HepG2 (cell line): Measurements from ENCODE around the gene ABCF1. TPM values are rescaled to one million over a fixed set of nuclear protein-coding genes. Genes with fewer than 3 reads are reported as not detected.

Experiments
- FIP1L1 ChIP-seq: fragments of 200-400 bp; formaldehyde crosslinking; IDR thresholded peaks from 2 replicates; pipeline ENCODE4 v1.6.1; 2018; ENCODE audit warnings: low read depth, mild to moderate bottlenecking, low read length, moderate library complexity, borderline replicate concordance; ENCODE audit not compliant: insufficient read depth
- FOXK1 ChIP-seq: sonication (generic); formaldehyde crosslinking; IDR thresholded peaks from 2 replicates; pipeline ENCODE4 v1.4.0; 2020; ENCODE audit warnings: low read depth, missing genetic modification reagents, borderline replicate concordance
- GATAD2A ChIP-seq: IDR thresholded peaks from 2 replicates; pipeline ENCODE4 v1.6.1; 2016
- HNRNPL ChIP-seq: fragments of 200-400 bp; formaldehyde crosslinking; IDR thresholded peaks from 2 replicates; pipeline ENCODE4 v1.6.1; 2017; ENCODE audit warnings: mild to moderate bottlenecking, low read depth, low read length
- JDP2 ChIP-seq: sonication (generic); formaldehyde crosslinking; IDR thresholded peaks from 2 replicates; pipeline ENCODE4 v1.8.1; 2022; ENCODE audit warnings: missing genetic modification reagents, borderline replicate concordance
- KAT2B ChIP-seq: fragments of 150-350 bp; IDR thresholded peaks from 2 replicates; pipeline ENCODE4 v1.6.1; 2014; ENCODE audit warnings: low read depth, low read length, borderline replicate concordance
- KMT2B ChIP-seq: IDR thresholded peaks from 2 replicates; pipeline ENCODE4 v1.6.1; 2016; ENCODE audit warnings: missing genetic modification reagents, missing compliant biosample characterization
- MIER2 ChIP-seq: IDR thresholded peaks from 2 replicates; pipeline ENCODE4 v1.6.1; 2016; ENCODE audit warnings: missing biosample characterization, missing genetic modification reagents
- MXD3 ChIP-seq: IDR thresholded peaks from 2 replicates; pipeline ENCODE4 v1.6.1; 2016; ENCODE audit warnings: mild to moderate bottlenecking, missing biosample characterization, missing genetic modification reagents
- NFIC ChIP-seq: IDR thresholded peaks from 2 replicates; pipeline ENCODE4 v1.6.1; 2012; ENCODE audit warnings: mild to moderate bottlenecking, low read length, inconsistent platforms
- RBAK ChIP-seq: sonication (generic); formaldehyde crosslinking; IDR thresholded peaks from 2 replicates; pipeline ENCODE4 v1.5.1; 2020; ENCODE audit warnings: mild to moderate bottlenecking, missing genetic modification reagents
- REST ChIP-seq, 2 experiments: IDR thresholded peaks; 2 replicates each; pipeline ENCODE4 v1.6.1; 2011 to 2012; ENCODE audit warnings: low read length in 2 of 2, borderline replicate concordance in 1 of 2, low read depth in 1 of 2, mild to moderate bottlenecking in 1 of 2, moderate library complexity in 1 of 2
- ZC3H4 ChIP-seq: sonication (generic); formaldehyde crosslinking; IDR thresholded peaks from 2 replicates; pipeline ENCODE4 v1.4.0; 2020; ENCODE audit warnings: missing genetic modification reagents, borderline replicate concordance
- ZNF124 ChIP-seq: sonication (generic); formaldehyde crosslinking; IDR thresholded peaks from 2 replicates; pipeline ENCODE4 v1.4.0; 2020; ENCODE audit warnings: missing genetic modification reagents
- ZNF33A ChIP-seq: sonication (generic); formaldehyde crosslinking; IDR thresholded peaks from 2 replicates; pipeline ENCODE4 v1.5.1; 2020; ENCODE audit warnings: missing genetic modification reagents, mild to moderate bottlenecking, moderate library complexity, borderline replicate concordance
- ZNF362 ChIP-seq: sonication (generic); formaldehyde crosslinking; IDR thresholded peaks from 2 replicates; pipeline ENCODE4 v1.4.0; 2020; ENCODE audit warnings: missing genetic modification reagents, mild to moderate bottlenecking, borderline replicate concordance
- ZNF430 ChIP-seq: sonication (generic); formaldehyde crosslinking; IDR thresholded peaks from 2 replicates; pipeline ENCODE4 v1.9.0; 2021; ENCODE audit warnings: mild to moderate bottlenecking, missing genetic modification reagents
- ZNF589 ChIP-seq: sonication (generic); formaldehyde crosslinking; conservative IDR thresholded peaks from 2 replicates; pipeline ENCODE4 v1.8.0; 2022; ENCODE audit warnings: mild to moderate bottlenecking, moderate library complexity, missing genetic modification reagents
- ZNF644 ChIP-seq: IDR thresholded peaks from 2 replicates; pipeline ENCODE4 v1.6.1; 2016; ENCODE audit warnings: low read depth
- ZNF672 ChIP-seq: sonication (generic); formaldehyde crosslinking; IDR thresholded peaks from 2 replicates; pipeline ENCODE4 v1.8.1; 2022; ENCODE audit warnings: missing genetic modification reagents
- ZNF780A ChIP-seq: sonication (generic); formaldehyde crosslinking; IDR thresholded peaks from 2 replicates; pipeline ENCODE4 v1.8.0; 2022; ENCODE audit warnings: mild to moderate bottlenecking, missing genetic modification reagents, moderate library complexity
- ZNF800 ChIP-seq: sonication (generic); formaldehyde crosslinking; IDR thresholded peaks from 2 replicates; pipeline ENCODE4 v1.4.0; 2020; ENCODE audit warnings: missing genetic modification reagents
- ZSCAN29 ChIP-seq: sonication (generic); formaldehyde crosslinking; conservative IDR thresholded peaks from 2 replicates; pipeline ENCODE4 v1.4.0; 2020; ENCODE audit warnings: mild to moderate bottlenecking, missing genetic modification reagents
- polyA plus RNA-seq, 8 experiments: library from polyadenylated mRNA; depleted of rRNA in 3 of 8; stranded (reverse) in 7 of 8; unstranded in 1 of 8; fragments of >200 nt; fragmentation: Illumina TruSeq in 4 of 8; extraction: Trizol in 4 of 8; gene quantifications; 2 replicates each; pipeline versions ENCODE4 v1.2.1 to v1.2.3, GENCODE V29; 2011 to 2016; ENCODE audit warnings: low read depth in 4 of 8, missing spikeins in 1 of 8, mixed read lengths in 1 of 8; ENCODE audit not compliant: insufficient read depth in 1 of 8
- total RNA-seq, 5 experiments: library from RNA; depleted of rRNA; stranded (reverse); fragments of >200 nt; fragmentation: Illumina TruSeq; extraction: Trizol; gene quantifications; 2 replicates each; pipeline ENCODE4 v1.2.3, GENCODE V29; 2016; ENCODE audit warnings: low read depth in 1 of 5
- TF ChIP-seq, protein P1 (sequence below): sonication (generic); formaldehyde crosslinking; IDR thresholded peaks from 2 replicates; pipeline ENCODE4 v1.5.0; 2020; ENCODE audit warnings: missing genetic modification reagents

ABCF1 gene
- total and polyA plus RNA-seq, 2 of the 13 experiments (the other 11 are each of a cell fraction or from before 2014, with no cell fraction given): 25.4 to 98.9 TPM

DNA sequence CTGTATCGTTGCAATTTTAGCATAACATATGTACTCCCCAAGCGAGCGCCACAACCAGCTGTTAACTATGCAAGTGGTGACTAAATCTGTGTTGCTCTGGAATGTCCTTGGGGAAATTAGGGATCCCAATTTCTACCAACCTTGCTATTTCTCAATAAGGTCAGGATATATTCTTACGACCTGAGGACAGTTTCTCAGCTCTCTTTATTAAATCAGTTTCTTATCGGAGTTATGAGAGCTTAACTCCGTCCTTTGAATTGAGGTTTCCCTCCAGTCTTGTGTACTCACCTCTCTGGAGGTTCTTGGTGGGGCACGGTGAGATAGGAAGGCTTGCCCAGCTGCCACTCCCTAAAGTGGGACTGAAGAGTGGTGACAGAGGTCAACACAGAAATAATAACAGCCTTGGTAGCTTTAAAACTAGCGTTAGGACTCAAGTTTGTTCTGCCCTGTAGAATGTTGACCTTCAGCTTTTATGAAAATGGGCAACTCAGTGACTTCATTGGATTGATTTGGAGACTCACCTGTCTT lies 47.1 kb downstream of the ABCF1 start (continued):
- TF ChIP-seq MXD3 (CRISPR knock-in tag) (no peak), FIP1L1 (no peak), ZNF589 (CRISPR knock-in tag) (no peak), KMT2B (CRISPR knock-in tag) (no peak), ZNF644 (CRISPR knock-in tag) (no peak), ZNF33A (no peak), RBAK (CRISPR knock-in tag) (0 out of 2 replicates have a peak, but pooled peaks have one; percentile 2), ZNF800 (CRISPR knock-in tag) (0 out of 2 replicates have a peak, but pooled peaks have one; percentile 13), ZNF124 (CRISPR knock-in tag) (no peak), ZNF430 (CRISPR knock-in tag) (no peak; the same call in 1 of the 2 replicates), GATAD2A (CRISPR knock-in tag) (no peak), ZNF672 (CRISPR knock-in tag) (no peak), ZSCAN29 (CRISPR knock-in tag) (no peak), MIER2 (CRISPR knock-in tag) (no peak), HNRNPL (no peak), ZNF362 (CRISPR knock-in tag) (no peak), ZC3H4 (peak; percentile 28; the same call in 1 of the 2 replicates), FOXK1 (CRISPR knock-in tag) (no peak), KAT2B (no peak), ZNF780A (no peak), NFIC (0 out of 2 replicates have a peak, but pooled peaks have one; percentile 17), JDP2 (CRISPR knock-in tag) (no peak), REST (IDR thresholded peaks at IDR 0.05; ENCODE audit: borderline replicate concordance in 1 of 2, low read depth in 1 of 2, low read length in 2 of 2) (no peak)
- TF ChIP-seq, protein P1, sequence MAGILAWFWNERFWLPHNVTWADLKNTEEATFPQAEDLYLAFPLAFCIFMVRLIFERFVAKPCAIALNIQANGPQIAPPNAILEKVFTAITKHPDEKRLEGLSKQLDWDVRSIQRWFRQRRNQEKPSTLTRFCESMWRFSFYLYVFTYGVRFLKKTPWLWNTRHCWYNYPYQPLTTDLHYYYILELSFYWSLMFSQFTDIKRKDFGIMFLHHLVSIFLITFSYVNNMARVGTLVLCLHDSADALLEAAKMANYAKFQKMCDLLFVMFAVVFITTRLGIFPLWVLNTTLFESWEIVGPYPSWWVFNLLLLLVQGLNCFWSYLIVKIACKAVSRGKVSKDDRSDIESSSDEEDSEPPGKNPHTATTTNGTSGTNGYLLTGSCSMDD: no peak
